Ovary (tissue), 9 donors: ENCODE results near the gene ME2. TPM values are rescaled to one million over a fixed set of nuclear protein-coding genes. Genes with fewer than 3 reads are reported as not detected.
"Not testable (repeated sequence)": the region's sequence is repeated elsewhere in the genome, so short reads cannot be mapped to it uniquely, and the experiment has no call there.

Source experiments
- DNase-seq, 5 donors: peaks; one replicate each; pipeline ENCODE4 v3.0.0-alpha.2; 2019 to 2020
- H3K27ac ChIP-seq, 2 donors: fragments of 200-600 bp; one replicate each; pipeline versions ENCODE4 v1.5.1 to v1.8.0; 2019 to 2022
- H3K27me3 ChIP-seq: fragments of 200-600 bp; one replicate; pipeline ENCODE4 v1.8.0; 2022
- H3K36me3 ChIP-seq: fragments of 200-600 bp; sonication (generic); one replicate; pipeline ENCODE4 v1.5.1; 2019
- H3K4me1 ChIP-seq: one replicate; pipeline ENCODE4 v1.8.1; 2013; ENCODE audit warnings: mild to moderate bottlenecking, moderate library complexity; ENCODE audit not compliant: insufficient read depth
- H3K4me3 ChIP-seq: fragments of 200-600 bp; sonication (generic); one replicate; pipeline ENCODE4 v1.5.1; 2017
- H3K9me3 ChIP-seq, 2 donors: fragments of 200-600 bp in 1 of 2; sonication (generic) in 1 of 2; one replicate each; pipeline versions ENCODE4 v1.5.1 to v1.8.1; 2013 to 2019; ENCODE audit warnings: mild to moderate bottlenecking in 1 of 2, moderate library complexity in 1 of 2
- EP300 ChIP-seq: sonication (generic); formaldehyde crosslinking; IDR thresholded peaks from one replicate; pipeline ENCODE4 v1.6.1; 2017; ENCODE audit warnings: antibody characterized with exemption
- POLR2A ChIP-seq: fragments of 450-650 bp; IDR thresholded peaks from one replicate; pipeline ENCODE4 v1.6.1; 2017; ENCODE audit warnings: antibody characterized with exemption, mild to moderate bottlenecking, moderate library complexity
- WGBS, 3 donors: extraction: QIAGEN DNeasy Blood & Tissue Kit in 1 of 3; methylation state at CpG; one replicate each; pipeline versions ENCODE4 v1.1.5 to v1.1.7; 2013 to 2017; 5-methylcytosine and 5-hydroxymethylcytosine counted together
- intact Hi-C, 4 donors: fragments of 100-400 bp; cut with DNase I; formaldehyde crosslinking; loops; one replicate each; pipeline versions ENCODE4 v1.11.0 to v1.15.1; 2022 to 2023
- polyA plus RNA-seq, 2 donors: library from polyadenylated mRNA; stranded (reverse); fragments of 200-250 nt in 1 of 2; fragments of 350-450 nt in 1 of 2; fragmentation: Illumina TruSeq in 1 of 2; extraction: RNeasy Lipid Tissue Mini Kit (QIAGEN cat#74804) in 1 of 2; gene quantifications; one replicate each; pipeline ENCODE4 v1.2.3, GENCODE V29; 2013 to 2014
- total RNA-seq, 7 donors: library from RNA; depleted of rRNA in 2 of 7; stranded (reverse); fragments of >200 nt in 2 of 7; fragmentation: NEBNext Ultra II Directional in 3 of 7; extraction: Animal tissue kit (Norgen Biotek cat#: 25700) in 3 of 7; gene quantifications; one replicate each; pipeline versions ENCODE4 v1.1.0 to v1.2.4, GENCODE V29; 2016 to 2023
- TF ChIP-seq, protein P1 (sequence below), 3 donors: fragments of 450-650 bp in 2 of 3; fragments of 200-600 bp in 1 of 3; IDR thresholded peaks; one replicate each; pipeline versions ENCODE4 v1.5.1 to v1.8.0; 2016 to 2022; ENCODE audit warnings: antibody characterized with exemption in 3 of 3, mild to moderate bottlenecking in 1 of 3
- donor health status: DM: no; HTN: no; CAD: no; lungs with moderate emphysema.
- donor health status: DM: no; HTN: no; CAD: no.
- donor health status: Bipolar disorder and iron deficiency.
- donor health status: DM: yes; HTN: yes; CAD: no.
- donor health status: DM: no; HTN: no; CAD: no.
- donor health status: DM: yes; HTN: yes; CAD: no.

Gene ME2
- total and polyA plus RNA-seq, 9 donors: 15.6 to 66.2 (median 31.8) TPM

DNA sequence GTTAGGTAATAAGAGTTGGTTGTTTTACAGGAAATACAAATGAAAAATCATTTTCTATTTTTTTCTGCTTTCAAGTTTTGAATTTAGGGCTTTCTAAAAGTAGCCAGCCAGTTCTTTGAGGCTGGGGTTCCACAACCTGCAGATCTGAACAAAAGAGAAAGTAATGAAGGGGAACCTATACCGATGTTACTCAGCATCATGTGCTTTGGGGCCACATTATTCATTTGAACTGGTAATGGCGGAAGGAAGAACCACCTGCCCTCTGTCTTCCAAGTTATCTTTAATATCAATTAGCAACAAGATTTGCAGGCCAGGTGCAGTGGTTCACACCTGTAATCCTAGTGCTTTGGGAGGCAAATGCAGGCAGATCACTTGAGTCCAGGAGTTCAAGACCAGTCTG, 46.2 kb upstream of the ME2 start:
- Histone ChIP-seq H3K27ac (no peak overlapping the region), H3K4me1 (no peaks in the 10 kb centered on the region), H3K9me3 (no peaks in the 10 kb centered on the region), H3K27me3 (no peaks in the 10 kb centered on the region), H3K36me3 (no peaks in the 10 kb centered on the region), H3K4me3 (no peak overlapping the region)
- 92 to 97% (median 95%) methylated on average over 2 of the region's 2 CpGs for WGBS, 3 donors
- intact Hi-C loops: no loop called here
- TF ChIP-seq, protein P1, sequence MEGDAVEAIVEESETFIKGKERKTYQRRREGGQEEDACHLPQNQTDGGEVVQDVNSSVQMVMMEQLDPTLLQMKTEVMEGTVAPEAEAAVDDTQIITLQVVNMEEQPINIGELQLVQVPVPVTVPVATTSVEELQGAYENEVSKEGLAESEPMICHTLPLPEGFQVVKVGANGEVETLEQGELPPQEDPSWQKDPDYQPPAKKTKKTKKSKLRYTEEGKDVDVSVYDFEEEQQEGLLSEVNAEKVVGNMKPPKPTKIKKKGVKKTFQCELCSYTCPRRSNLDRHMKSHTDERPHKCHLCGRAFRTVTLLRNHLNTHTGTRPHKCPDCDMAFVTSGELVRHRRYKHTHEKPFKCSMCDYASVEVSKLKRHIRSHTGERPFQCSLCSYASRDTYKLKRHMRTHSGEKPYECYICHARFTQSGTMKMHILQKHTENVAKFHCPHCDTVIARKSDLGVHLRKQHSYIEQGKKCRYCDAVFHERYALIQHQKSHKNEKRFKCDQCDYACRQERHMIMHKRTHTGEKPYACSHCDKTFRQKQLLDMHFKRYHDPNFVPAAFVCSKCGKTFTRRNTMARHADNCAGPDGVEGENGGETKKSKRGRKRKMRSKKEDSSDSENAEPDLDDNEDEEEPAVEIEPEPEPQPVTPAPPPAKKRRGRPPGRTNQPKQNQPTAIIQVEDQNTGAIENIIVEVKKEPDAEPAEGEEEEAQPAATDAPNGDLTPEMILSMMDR (IDR thresholded peaks at IDR 0.05): no peak
- TF ChIP-seq POLR2A (no peak), EP300 (no peak)
- no peak for DNase-seq

DNA sequence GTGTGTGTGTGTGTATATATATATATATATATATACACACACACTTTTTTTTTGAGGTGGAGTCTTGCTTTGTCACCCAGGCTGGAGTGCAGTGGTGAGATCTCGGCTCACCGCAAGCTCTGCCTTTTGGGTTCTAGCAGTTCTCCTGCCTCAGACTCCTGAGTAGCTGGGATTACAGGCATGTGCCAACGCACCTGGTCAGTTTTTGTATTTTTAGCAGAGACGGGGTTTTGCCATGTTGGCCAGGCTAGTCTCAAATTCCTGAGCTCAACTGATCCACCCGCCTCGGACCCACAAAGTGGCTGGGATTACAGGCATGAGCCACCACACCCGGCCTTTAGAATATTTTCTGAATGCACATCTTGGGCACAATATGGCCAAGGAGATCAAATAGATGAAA, 45.4 kb upstream of the ME2 start:
- intact Hi-C loops, DNase-seq, H3K27me3 ChIP-seq, H3K4me3 ChIP-seq, H3K4me1 ChIP-seq, H3K36me3 ChIP-seq, H3K9me3 ChIP-seq, H3K27ac ChIP-seq: not testable (repeated sequence)
- 94 to 95% (median 94%) methylated on average over 7 of the region's 7 CpGs for WGBS, 3 donors

DNA sequence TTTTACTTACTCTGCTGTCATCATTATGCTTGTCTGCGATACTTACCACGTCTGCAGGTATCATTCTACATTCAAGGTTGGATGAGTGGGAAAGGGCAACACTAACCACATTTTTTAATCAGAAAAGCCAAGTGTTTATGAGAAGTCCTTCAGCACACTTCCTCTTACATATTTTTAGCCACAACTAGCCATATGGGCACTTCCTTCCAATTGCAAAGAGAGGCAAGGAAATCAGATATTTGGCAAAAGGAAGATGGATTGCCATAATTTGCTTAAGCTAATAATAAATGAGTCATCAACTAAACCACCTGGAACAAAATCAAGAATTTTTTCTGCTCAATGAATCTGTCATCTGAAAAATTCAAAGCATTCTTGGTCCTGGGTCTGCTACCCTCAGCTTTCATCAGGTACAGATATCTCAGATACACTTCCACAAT, 42.4 kb upstream of the ME2 start:
- intact Hi-C loops: no loop called here
- no peak for DNase-seq
- Histone ChIP-seq H3K4me3 (no peak overlapping the region), H3K27ac (no peak overlapping the region), H3K4me1 (no peaks in the 10 kb centered on the region), H3K27me3 (no peaks in the 10 kb centered on the region), H3K9me3 (no peaks in the 10 kb centered on the region), H3K36me3 (no peaks in the 10 kb centered on the region)
- WGBS, 3 donors: 44 to 67% (median 66%) methylated on average over 2 of the region's 2 CpGs
- TF ChIP-seq EP300: no peak

DNA sequence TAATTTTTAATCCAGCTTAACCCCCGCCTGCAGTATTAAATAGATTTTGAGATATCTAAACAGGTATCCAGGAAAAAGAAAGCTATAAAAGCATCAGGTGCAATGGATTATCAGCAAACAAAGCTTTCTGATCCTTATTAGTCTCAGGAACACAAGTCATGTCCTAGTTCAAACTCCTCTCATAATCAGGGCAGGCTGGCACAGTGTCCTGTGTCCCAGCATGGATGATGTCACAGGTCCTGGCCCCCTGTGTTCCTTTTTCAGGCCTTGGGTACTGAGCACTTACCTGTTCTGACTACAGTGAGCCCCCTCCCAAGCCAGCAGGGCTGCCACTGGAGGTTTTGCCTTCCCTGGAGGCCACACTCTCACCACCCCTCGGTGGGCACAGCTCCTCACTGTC, 39.6 kb upstream of the ME2 start:
- Histone ChIP-seq H3K4me1 (no peaks in the 10 kb centered on the region), H3K9me3 (no peaks in the 10 kb centered on the region), H3K27ac (no peak overlapping the region), H3K4me3 (no peak overlapping the region), H3K27me3 (no peaks in the 10 kb centered on the region), H3K36me3 (no peaks in the 10 kb centered on the region)
- WGBS, 3 donors: 77 to 93% (median 93%) methylated on average over 2 of the region's 2 CpGs
- DNase-seq: no peak
- TF ChIP-seq, protein P1 (IDR thresholded peaks at IDR 0.05): no peak
- no peak for TF ChIP-seq POLR2A
- no peak for TF ChIP-seq EP300
- intact Hi-C loops: no loop called here

DNA sequence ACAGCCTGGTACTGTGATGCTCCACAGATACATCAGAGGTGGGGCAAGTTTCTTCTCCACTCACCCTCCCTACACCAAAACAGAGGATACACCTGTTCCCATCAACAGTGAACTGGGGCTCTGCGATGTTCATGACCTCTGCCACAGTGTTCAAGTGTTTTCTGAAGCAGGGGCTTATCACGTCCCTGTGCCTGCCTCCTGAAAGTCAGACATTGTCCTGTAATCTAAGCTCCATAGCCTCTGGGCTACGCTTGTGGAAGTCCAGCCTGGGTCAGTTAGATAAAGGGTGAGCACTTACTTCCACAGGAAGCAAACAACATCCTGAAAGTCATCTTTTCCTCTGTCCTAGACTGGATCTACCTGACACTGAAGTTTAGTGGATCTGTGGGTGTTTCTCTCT, 38.9 kb upstream of the ME2 start:
- Histone ChIP-seq H3K9me3 (no peaks in the 10 kb centered on the region), H3K4me1 (no peaks in the 10 kb centered on the region), H3K27ac (no peak overlapping the region), H3K36me3 (no peaks in the 10 kb centered on the region), H3K4me3 (no peak overlapping the region), H3K27me3 (no peaks in the 10 kb centered on the region)
- WGBS, 3 donors: 51 to 60% (median 52%) methylated on average over 3 of the region's 3 CpGs
- DNase-seq: no peak
- intact Hi-C loops: no loop called here
- no peak for TF ChIP-seq EP300

DNA sequence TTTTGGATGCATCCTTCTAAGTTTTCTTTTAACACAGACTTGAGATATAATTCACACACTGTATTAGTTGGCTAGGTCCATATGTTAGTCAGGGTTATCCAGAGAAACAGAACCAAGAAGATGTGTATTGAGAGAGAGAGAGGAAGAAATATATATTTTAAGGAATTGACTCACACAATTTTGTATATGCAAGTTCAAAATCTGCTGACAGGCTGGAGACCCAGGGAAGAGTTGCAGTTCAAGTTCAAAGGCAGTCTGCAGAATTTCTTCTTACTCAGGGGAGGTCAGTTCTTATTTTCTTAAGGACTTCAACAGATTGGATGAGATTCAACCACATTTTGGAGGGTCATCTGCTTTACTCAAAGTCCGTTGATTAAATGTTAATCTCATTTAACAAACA, 36.1 kb upstream of the ME2 start:
- Histone ChIP-seq H3K27me3 (no peaks in the 10 kb centered on the region), H3K9me3 (no peaks in the 10 kb centered on the region), H3K4me1 (no peaks in the 10 kb centered on the region), H3K27ac (no peak overlapping the region), H3K36me3 (no peaks in the 10 kb centered on the region), H3K4me3 (no peak overlapping the region)
- 0% methylated on average over 1 of the region's 1 CpG for WGBS, 3 donors
- TF ChIP-seq, protein P1 (IDR thresholded peaks at IDR 0.05): no peak
- TF ChIP-seq EP300 (no peak), POLR2A (no peak)
- intact Hi-C loops: no loop called here
- no peak for DNase-seq
